Psoas muscle (tissue), 8 donors: ENCODE results near the gene ZIC4. TPM values are rescaled to one million over a fixed set of nuclear protein-coding genes. Genes with fewer than 3 reads are reported as not detected.

Experiments used
- ATAC-seq, 4 donors: fragments of 200-7000 bp; cut with Tn5 transposase; one replicate each; pipeline ENCODE4 v1.9.1; 2020; ENCODE audit warnings: moderate library complexity in 3 of 4, mild to moderate bottlenecking in 2 of 4
- DNase-seq, 2 donors: peaks; one replicate each; pipeline ENCODE4 v3.0.0-alpha.2; 2020
- H3K27ac ChIP-seq: fragments of 200-600 bp; one replicate; pipeline ENCODE4 v1.8.0; 2022
- H3K27me3 ChIP-seq, 3 donors: fragments of 200-600 bp in 1 of 3; one replicate each; pipeline versions ENCODE4 v1.6.1 to v1.8.0; 2013 to 2022; ENCODE audit warnings: low read length in 2 of 3, mild to moderate bottlenecking in 2 of 3, moderate library complexity in 1 of 3; ENCODE audit not compliant: insufficient read depth in 3 of 3
- H3K36me3 ChIP-seq, 2 donors: fragments of 200-600 bp in 1 of 2; one replicate each; pipeline versions ENCODE4 v1.6.1 to v1.8.0; 2013 to 2022; ENCODE audit warnings: low read depth in 1 of 2, mild to moderate bottlenecking in 1 of 2, moderate library complexity in 1 of 2; ENCODE audit not compliant: insufficient read depth in 1 of 2
- H3K4me1 ChIP-seq: fragments of 200-600 bp; one replicate; pipeline ENCODE4 v1.8.0; 2022
- H3K4me3 ChIP-seq: fragments of 200-600 bp; one replicate; pipeline ENCODE4 v1.8.0; 2022; ENCODE audit warnings: mild to moderate bottlenecking
- H3K9me3 ChIP-seq: fragments of 200-600 bp; one replicate; pipeline ENCODE4 v1.8.0; 2022
- CTCF ChIP-seq: fragments of 200-600 bp; IDR thresholded peaks from one replicate; pipeline ENCODE4 v1.8.0; 2022; ENCODE audit warnings: antibody characterized with exemption
- WGBS, 3 donors: extraction: QIAGEN DNeasy Blood & Tissue Kit; methylation state at CpG; one replicate each; pipeline versions ENCODE4 v1.1.6 to v1.1.7; 2013; 5-methylcytosine and 5-hydroxymethylcytosine counted together
- intact Hi-C, 2 donors: fragments of 100-400 bp; cut with DNase I; formaldehyde crosslinking; loops; one replicate each; pipeline versions ENCODE4 v1.11.0 to v1.14.2; 2022
- polyA plus RNA-seq, 3 donors: library from polyadenylated mRNA; stranded (reverse); fragments of 200-250 nt; gene quantifications; one replicate each; pipeline ENCODE4 v1.2.3, GENCODE V29; 2013
- total RNA-seq, 4 donors: library from RNA; stranded (reverse); fragmentation: NEBNext Ultra II Directional in 2 of 4; extraction: Animal tissue kit (Norgen Biotek cat#: 25700) in 2 of 4; gene quantifications; one replicate each; pipeline versions ENCODE4 v1.2.1 to v1.2.4, GENCODE V29; 2021 to 2023
- donor health status: healthy with polysubstance abuse.
- donor health status: DM: no; HTN: no; CAD: no; lungs with moderate emphysema.
- donor health status: Bipolar disorder and iron deficiency.
- donor health status: healthy.
- donor health status: DM: yes; HTN: yes; CAD: no.
- donor health status: DM: no; HTN: no; CAD: no.
- donor health status: DM: no; HTN: no; CAD: no.
- donor health status: DM: yes; HTN: yes; CAD: no.

Gene ZIC4
- total and polyA plus RNA-seq, 7 donors, result 0.10 to 1.00 (median 0.46) TPM

GRCh38 chr3:147411238-147411814 lies 5.0 kb upstream of the ZIC4 start:
- peak; percentile 43 to 71 (median 66) for ATAC-seq
- peak overlapping the region; percentile 75 for H3K4me3 ChIP-seq
- no peaks in the 10 kb centered on the region for H3K9me3 ChIP-seq
- peaks cover 0 to 74% (median 10%) of the 10 kb centered on the region in 3 donors for H3K27me3 ChIP-seq
- H3K4me1 ChIP-seq, result peaks cover 10% of the 10 kb centered on the region
- peak overlapping the region; percentile 73 for H3K27ac ChIP-seq
- WGBS, 3 donors, result 2 to 3% (median 3%) methylated on average over 14 of the region's 14 CpGs
- H3K36me3 ChIP-seq, result no peaks in the 10 kb centered on the region
- intact Hi-C loops, result loop anchor here in 1 of 2 donors (5.0 to 10.0 kb wide), 3 partner anchors 57 to 666 kb away; no protein-coding TSS in a partner anchor
- no peak for TF ChIP-seq CTCF
- no peak for DNase-seq

GRCh38 chr3:147410526-147411237 lies 4.3 kb upstream of the ZIC4 start:
- ATAC-seq, result peak; percentile 62 to 70 (median 68)
- intact Hi-C loops, result loop anchor here in 1 of 2 donors (5.0 to 10.0 kb wide), 3 partner anchors 56 to 667 kb away; no protein-coding TSS in a partner anchor
- no peaks in the 10 kb centered on the region for H3K9me3 ChIP-seq
- H3K36me3 ChIP-seq, result no peaks in the 10 kb centered on the region
- no peak for TF ChIP-seq CTCF
- 1 to 2% (median 1%) methylated on average over 53 to 61 of the region's 61 CpGs for WGBS, 3 donors
- peak overlapping the region; percentile 75 for H3K4me3 ChIP-seq
- peak in 1 of 2 donors; percentile 73 for DNase-seq
- peaks cover 0 to 76% (median 10%) of the 10 kb centered on the region in 3 donors for H3K27me3 ChIP-seq
- H3K4me1 ChIP-seq, result peaks cover 10% of the 10 kb centered on the region
- peak overlapping the region; percentile 73 for H3K27ac ChIP-seq

- WGBS, 3 donors, result 0 to 2% (median 2%) methylated on average over 40 to 52 of the region's 52 CpGs
- peak overlapping the region; percentile 75 for H3K4me3 ChIP-seq
- peak overlapping the region; percentile 73 for H3K27ac ChIP-seq
These were observed 3.8 kb upstream of the ZIC4 start for GRCh38 chr3:147410116-147410525.

More at GRCh38 chr3:147410116-147410525, 3.8 kb upstream of the ZIC4 start:
- no peaks in the 10 kb centered on the region for H3K9me3 ChIP-seq
- ATAC-seq (peak; percentile 30 to 39 (median 36)), DNase-seq (no peak)
- H3K36me3 ChIP-seq, result no peaks in the 10 kb centered on the region
- no peak for TF ChIP-seq CTCF
- intact Hi-C loops, result loop anchor here in 1 of 2 donors (5.0 to 10.0 kb wide), 3 partner anchors 55 to 667 kb away; no protein-coding TSS in a partner anchor
- peaks cover 0 to 81% (median 8%) of the 10 kb centered on the region in 3 donors for H3K27me3 ChIP-seq
- peaks cover 10% of the 10 kb centered on the region for H3K4me1 ChIP-seq
